Stimulated activated CD8-positive, alpha-beta memory T cell treated with anti-CD3 and anti-CD28 coated beads, Interleukin-15, amount 100 ng/mL, for 4 hours (primary cell): ENCODE data around the gene CLTRN.
"Not testable (repeated sequence)": the region's sequence is repeated elsewhere in the genome, so short reads cannot be mapped to it uniquely, and the experiment has no call there.

ENCODE experiments used
- DNase-seq, 2 donors: peaks; one replicate each; pipeline ENCODE4 v3.0.0-alpha.2; 2020; ENCODE audit warnings: low read depth in 2 of 2

Gene CLTRN

DNA sequence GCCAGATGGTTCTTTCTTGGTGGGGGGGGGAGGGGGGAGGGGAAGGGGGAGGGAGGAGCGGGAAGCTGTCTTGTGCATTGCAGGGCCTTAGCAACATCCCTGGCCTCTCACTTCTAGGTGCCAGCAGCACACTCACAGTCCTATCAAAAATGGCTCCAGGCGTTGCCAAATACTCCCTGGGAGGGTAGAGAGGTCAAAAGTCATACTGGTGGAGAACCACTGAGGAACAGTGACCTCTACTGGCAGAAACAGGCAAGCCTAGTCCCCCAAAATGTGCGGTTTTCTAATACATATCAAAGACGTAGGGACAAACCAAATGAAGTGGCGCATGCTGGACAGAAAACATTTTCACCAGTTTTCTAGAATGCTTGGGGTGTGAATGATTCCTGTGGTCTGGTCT is 17.1 kb downstream of the CLTRN start:
- not testable (repeated sequence) for DNase-seq

DNA sequence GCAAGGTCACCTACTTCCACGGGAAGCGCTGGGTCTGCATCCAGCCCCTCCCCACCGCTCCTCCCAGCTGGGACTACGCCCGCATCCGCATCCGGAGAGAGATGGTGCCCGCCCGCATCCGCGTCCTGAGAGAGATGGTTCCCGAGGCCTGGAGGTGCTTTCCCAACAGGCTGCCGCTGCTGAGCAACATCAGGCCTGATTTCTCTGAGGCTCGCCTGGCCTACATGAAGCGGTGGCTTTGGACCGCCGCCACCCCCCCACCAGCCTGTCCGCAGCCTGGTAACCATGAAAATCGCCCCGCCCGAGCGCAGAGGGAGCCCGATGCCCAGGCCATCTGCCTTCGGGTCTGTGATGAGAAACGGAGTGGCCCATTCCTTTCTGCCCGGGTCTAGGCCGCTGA is 18.1 kb downstream of the CLTRN start:
- no peak for DNase-seq

DNA sequence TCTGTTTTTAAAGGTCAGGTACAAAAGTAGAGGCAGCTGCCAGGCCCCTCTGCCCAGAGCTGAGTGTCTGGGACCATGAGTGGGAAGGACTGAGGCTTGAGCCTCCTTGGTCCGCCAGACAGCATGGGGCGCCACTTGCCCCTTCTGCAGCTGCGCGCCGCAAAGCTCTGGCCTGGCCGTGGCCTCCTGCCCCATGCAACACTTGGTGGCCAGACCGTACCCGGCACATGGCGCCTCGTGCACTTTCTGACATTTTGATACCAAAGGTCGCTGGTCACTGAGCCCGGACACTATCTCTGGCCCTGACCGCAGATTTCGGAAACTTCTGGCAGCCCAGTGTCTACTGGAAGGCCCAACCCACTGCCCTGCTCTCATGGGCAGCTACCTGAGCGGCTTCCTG is 18.6 kb downstream of the CLTRN start:
- no peak for DNase-seq

DNA sequence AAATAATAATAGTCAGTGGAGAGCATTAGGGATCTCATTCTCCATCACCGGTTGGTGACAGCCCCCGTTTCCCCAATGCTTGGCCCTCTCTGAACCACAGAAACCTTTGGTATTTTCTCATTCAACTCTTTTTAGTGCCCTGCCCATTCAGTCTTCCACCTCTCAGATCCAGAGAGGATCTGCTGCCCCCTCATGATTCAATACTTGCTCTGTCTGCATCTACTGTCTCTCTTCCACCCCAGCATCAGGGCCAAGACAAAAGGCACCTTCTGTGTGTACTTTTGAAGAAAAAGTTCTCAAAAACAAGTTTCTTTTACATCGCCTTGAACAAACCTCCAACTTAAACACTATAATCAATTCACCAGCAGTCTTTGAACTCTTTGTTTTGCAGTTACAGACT is 19.3 kb downstream of the CLTRN start:
- DNase-seq, result no peak

DNA sequence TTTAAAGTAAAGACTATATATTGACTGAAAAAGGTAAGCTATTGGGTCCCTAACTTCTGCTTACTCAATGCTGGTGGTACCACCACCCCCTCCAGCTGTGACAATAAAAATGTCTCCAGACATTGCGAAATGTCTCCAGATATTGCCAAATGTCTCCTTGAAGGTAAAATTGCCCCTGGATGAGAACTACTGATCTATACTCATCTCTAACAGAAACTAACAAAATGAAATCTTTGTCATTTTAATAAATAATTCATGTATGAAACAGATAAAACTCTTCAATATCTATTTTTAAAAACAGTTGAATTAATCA is 20.1 kb downstream of the CLTRN start:
- DNase-seq, result no peak

DNA sequence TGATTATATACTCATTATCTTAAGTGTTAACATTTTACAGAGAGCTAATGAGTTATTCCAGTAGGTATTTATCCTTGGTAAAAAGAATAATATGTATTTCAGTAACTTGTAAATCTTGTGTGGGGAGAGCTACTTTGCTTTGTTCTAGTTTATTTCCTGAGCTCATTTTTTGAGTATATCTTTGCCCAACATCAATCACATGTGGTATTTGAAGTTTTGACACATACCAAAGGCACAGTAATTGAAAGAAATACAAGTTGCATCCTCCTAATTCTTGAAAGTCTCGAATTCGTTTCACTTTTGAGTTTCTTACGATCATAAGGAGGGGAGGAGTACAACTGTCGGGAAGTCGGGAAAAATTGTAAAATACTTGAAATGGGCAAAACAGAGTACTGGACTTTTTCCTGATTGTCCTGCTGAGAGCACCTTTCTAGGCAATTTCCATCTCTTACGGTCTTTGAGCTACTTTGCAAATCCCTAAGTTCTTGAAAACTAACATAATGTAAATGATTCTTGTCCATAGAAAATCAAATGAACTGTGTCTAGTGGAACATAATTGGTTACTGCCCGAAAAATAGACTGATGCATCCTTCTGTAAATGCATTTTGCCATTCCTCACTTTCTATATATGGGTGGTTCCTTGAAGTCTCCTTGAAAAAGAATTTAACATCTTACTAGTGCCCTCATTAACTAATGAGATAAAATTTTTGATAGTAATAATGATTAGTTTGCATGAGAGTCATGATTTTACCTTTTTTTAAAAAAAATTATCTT is 20.6 kb downstream of the CLTRN start:
- DNase-seq, result no peak

DNA sequence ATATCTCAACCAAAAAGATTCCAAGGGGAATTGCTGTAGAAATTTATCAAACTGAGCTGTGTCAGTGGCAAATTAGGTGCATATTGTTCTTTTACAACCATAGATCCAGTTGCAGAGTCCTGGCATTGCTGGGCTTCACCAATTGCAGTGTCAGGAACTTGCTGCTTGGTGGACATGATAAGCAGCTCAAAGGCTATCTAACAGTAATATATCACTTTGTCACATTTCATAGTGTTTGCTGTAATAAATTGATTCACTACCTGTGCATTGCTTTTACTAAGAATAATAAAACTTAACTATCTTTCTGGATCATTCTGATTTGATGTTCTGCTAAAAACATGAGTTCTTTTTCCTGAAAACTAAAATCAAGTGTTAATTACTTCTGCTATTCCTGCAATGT is 33.0 kb downstream of the CLTRN start:
- no peak for DNase-seq

DNA sequence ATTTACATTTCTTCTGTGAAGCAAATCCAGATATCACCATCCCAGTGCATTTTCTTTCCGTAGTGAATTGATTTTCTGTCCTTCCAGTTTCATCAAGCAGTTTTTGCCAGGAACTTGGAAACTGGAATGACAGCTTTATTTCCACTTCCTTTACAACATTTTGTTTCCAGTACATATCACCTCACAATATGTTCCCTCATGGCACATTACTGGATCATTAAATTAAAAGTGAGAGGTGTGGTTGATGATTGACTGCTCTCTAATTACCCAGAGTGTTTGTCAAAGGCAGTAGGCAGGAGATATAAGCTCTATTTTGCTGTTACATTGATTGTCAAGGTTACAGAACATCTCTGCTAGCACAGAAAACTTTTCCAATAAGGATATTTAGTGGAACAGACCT is 41.6 kb downstream of the CLTRN start:
- DNase-seq, result no peak

DNA sequence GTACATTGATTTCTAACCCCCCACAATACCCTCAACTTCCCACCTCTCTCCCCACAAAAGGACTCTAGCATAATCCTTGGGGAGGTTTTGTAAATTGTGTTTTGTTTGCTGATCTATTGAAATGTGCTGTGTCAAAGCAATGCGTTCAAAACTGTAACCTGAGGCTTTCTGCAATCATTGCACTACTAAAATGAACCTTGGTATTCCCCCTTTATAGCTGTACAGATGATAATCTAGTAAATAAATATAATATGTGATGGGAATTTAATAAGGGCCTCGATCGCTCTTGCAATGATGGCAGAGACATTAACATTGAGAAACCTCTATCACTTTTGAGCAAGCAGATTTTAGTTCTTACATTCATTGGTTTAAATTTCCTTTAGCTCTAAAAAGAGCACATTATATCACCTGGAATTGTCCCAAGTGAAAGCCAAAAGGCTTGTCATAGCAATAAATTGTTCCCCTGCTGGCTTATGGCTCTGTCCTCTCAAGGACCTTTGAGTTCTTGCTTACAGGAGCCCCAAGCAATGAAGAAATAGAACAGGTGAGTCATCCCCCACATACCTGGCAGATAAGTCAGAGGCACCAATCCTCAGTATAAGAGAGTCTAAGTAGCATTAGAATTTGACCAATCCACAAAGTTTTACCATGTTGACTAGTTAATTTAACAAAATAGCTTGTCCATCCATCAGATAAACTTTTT is 45.4 kb downstream of the CLTRN start:
- DNase-seq, result no peak

DNA sequence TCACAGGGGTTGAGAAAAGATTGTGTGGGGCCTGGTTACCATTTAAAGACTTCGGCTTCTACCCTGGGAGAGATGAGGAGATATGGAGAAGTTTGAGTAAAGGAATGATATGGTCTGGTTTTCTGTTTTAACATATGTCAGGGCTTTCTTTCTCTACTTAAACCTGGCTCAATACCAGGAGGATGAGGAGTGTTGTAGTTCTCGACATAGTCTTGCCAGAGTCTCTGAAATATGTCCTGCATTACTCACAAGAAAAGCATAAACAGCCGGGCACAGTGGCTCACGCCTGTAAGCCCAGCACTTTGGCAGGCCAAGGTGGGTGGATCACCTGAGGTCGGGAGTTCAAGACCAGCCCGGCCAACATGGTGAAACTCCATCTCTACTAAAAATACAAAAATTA is 47.5 kb downstream of the CLTRN start:
- no peak for DNase-seq

DNA sequence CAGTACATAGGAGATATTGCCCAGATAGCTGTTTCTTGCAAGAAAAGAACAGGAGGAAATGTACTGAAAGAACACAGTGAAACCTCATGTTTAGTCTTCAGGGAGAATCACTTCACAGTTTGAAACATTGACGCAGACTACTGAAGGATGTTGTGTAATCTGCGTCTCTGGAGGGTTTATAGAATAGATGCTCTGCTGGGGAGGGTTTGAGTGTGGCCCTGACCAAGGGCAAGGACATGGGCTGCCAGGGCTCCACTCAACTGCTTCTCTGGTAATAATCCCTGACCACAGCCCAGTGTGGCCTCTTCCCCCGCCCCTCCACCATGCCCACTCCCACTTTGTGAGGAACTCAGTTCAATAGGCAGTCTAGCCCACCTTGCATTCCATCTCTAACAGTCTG is 48.1 kb downstream of the CLTRN start:
- DNase-seq, result no peak

DNA sequence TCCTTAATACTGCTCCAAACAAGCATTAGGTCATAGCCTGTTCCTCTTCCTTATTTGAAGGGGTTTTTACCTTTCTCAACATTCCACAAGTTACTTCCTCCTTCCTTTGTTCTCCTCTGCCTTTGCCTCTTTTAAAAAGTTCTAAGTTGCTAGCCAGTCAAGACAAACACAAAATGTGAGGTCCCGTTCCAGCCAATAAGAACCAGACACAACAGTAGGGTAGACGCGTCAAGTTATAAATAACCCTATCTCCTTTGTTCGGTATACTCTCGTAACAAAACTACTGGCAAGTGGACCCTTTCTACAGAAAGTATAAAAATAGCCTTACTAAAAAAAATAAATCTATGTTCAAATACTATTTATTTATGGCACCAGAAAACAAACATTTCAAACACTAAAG is 57.5 kb downstream of the CLTRN start:
- no peak for DNase-seq

DNA sequence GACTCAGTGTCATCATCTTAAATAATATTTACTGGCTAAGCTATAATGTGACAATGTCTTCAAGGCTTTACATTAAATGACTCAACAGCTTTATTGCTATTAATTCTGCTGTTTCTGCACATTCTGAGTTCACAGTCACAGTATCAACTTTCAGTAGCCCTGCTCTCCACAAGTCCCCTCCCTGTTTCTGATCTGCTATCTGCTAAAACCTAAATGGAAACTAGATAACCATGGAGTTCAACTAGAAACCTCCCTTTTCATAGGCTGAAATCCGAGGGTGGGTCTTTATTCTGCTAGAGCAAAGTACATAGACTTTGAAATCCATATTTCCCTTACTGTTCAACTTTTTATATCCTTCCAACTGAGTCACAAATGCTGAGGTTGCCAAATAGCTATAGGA is 58.5 kb downstream of the CLTRN start:
- DNase-seq, result no peak

DNA sequence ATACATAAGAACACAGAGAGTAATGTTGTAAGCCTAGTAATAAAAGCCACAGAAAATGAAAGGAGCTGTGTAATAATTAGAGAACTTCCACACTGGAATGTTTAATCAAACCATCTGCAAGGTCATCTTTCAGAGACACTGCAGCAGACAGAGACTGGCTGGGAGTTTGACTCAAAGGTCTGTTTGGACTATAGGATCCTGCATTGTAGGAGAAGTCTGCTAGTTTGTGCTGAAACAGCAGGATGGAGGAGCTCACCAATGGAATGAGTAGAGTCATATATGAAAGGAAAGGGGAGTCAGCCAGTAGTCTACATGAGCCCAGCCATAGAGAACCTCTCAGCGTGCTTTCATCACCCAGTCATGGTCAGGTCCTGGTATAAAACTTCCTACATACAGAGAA is 59.4 kb downstream of the CLTRN start:
- no peak for DNase-seq

DNA sequence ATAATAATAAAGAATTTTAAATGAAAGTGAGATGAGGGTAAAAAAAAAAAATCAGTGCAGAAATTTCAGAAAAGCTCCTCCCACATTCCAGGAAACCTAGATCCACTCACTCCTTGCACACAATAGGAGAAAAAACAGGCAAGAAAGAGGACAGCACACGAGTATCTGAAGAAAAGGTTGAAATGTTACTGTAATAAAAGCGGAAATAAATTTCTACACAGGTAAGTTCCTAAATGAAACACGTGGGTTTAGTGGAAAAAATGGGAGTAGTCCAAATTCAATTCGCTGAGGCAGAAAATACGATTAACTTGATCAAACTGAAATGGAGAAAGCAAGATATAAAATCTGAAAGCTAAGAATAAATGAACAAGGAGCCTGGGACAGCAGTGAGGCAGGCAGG is 61.8 kb downstream of the CLTRN start:
- no peak for DNase-seq

DNA sequence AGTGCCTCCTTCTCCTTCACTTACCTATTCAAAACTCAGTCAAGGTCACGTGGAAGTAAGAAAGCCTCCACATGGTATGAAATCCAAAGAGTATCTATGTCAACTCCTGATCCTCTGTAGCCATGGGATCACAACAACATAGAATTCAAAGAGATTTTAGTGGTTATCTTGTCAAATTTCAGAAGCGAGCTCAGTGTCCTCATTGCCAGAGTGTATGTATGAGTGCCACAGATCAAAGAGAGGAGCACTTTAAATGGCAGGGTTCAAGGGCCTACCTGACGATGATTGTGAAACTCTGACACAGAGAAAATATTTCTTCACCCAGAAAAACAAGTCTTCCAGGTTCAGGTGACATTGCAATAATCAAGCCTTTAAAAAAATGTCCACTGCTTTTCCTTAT is 62.7 kb downstream of the CLTRN start:
- no peak for DNase-seq

DNA sequence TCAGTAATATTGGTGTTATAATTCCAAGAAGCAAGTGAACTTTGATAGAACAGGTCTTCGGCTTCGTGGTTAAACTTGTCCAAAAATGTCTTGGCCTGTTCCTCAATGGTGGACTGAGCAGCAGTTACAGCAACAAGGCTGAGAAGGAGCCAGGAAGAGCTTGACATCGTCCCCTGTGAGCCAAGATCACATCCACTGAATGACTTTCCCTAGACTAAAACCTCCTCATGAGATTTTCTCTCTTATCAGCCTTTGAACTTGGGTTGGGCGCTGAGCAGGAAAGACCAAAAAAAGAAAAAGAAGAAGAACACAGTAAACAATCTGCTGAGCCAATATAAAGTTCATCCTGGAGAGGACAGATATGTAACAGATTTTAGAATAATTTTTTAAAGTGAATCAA is 63.9 kb downstream of the CLTRN start, which contains the start of gene ACE2:
Gene ACE2 (minus strand): TSS at position 216 of the 400 bp plus-strand sequence. CDS start 49 bp downstream, at position 167.
- no peak for DNase-seq

DNA sequence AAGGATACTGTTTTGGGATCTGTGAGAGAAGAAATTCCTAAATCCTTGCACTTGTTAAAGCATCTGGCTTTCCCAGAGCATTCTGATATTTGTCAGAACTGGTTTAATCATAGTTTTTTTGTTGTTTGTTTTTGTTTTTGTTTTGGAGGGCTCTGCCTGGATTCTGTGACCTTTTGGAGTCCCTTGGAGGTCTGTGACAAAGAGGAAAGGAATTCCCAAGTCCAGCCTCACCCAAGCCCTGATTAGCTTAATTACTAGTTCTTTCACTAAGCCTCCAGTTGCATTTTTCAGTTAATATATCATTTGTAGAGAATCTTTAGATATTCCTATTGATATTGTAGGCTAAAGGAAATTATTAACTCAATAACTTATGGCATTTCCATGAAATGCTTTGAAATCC is 64.6 kb downstream of the CLTRN start:
- no peak for DNase-seq

DNA sequence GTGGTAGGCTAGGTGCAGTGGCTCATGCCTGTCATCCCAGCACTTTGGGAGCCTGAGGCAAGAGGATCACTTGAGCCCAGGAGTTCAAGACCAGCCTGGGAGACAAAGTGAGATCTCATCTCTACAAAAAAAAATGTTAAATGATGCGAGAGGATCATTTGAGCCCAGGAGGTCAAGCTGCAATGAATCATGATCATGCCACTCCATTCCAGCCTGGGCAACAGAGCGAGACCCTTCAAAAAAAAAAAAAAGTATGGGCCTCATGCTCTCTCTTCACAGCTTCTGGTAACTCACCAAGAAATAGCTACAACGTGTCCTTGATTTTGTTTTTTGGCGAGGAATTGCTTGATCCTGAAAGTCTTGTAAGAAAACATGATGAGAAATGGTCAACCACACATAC is 65.1 kb downstream of the CLTRN start:
- DNase-seq, result no peak

DNA sequence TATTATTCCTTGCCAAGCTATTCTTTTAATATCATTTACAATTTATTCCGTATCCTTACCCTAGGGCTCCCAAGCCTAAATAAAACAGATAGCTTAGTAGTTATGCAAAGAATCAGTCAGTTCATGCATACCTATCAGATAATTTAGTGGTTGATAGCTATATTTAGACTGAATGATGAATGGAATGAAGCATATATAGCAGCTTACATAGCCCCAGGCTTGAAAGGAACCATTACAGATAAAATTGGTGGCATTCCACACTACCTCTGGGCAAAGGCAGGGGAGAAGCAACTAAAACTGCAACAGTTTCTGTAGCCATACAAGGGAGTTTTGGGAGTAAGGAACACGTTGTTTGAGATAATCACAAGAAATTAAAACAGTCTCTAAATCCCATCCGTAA is 66.6 kb downstream of the CLTRN start:
- no peak for DNase-seq

DNA sequence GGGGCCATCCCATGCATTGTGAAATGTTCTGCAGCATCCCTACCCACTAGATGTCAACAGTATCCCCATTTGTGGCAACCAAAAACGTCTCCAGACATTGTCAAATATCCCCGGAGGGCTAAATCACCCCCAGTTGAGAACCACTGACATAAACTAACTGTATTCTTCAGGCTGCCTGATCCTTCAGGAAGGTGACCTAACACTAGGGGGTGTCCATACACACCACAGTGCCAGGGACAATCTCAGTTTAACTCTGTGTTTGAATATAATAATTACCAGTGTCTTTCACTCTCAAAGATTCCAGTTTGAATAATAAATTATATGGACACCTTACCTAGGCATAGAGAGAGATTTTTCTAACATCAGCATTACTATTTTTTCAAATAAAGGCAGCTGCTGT is 70.2 kb downstream of the CLTRN start:
- no peak for DNase-seq

DNA sequence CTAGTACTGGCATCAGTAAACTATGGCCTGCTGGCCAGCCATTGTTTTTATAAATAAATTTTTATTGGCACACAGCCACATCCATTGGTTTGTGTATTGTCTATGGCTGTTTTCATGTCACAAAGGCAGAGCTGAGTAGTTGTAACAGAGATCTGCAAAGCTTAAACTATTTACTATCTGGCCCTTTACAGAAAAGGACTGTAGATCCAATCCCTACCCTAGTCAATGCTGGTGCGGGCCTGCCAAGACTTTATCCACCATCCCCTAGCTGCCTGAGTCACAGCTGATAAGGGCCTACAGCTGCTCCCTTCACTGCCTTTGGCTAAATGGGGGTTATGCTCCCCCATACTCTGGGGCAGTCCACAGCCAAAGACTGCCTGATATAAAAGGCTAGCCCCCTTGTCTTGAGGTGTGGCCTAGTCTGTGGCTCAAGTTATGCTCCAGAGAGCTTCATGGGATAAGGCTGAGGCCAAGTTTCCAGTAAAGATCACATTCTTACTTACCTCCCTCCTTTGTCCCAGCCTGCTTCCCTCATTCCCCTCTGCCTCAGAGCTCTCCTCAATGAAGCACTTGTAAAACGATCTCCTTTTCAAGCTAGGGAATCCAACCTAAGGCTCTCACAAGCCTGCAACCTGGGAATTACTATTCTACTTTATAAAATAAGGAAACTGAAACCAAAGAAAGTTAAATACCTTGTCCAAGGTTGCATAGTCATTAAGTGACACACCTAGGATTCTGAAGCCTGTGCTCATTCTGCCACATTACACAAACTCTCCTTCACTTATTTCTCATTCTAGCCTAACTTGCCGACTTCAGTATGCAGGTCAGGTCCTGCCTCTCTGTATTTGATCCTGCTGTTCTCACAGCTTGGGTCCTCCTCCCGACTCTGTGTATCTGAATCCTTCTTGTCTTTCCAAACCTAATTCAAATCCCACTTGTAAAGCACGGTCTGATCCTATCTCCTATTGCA is 84.5 kb downstream of the CLTRN start:
- no peak for DNase-seq
